Transverse colon (tissue), 4 donors: ENCODE results near the gene KCNK13.

Source experiments
- EP300 ChIP-seq: sonication (generic); formaldehyde crosslinking; IDR thresholded peaks from one replicate; pipeline ENCODE4 v1.6.1; 2017; ENCODE audit warnings: antibody characterized with exemption, low read depth
- POLR2A ChIP-seq: fragments of 450-650 bp; IDR thresholded peaks from one replicate; pipeline ENCODE4 v1.6.1; 2016; ENCODE audit warnings: antibody characterized with exemption, mild to moderate bottlenecking, moderate library complexity
- POLR2AphosphoS5 ChIP-seq, 3 donors: sonication (generic); formaldehyde crosslinking; IDR thresholded peaks; one replicate each; pipeline ENCODE4 v1.6.1; 2016; ENCODE audit warnings: antibody characterized with exemption in 3 of 3
- TF ChIP-seq, protein P1 (sequence below), 5 experiments: fragments of 200-600 bp in 3 of 5; fragments of 450-650 bp in 2 of 5; sonication (generic) in 3 of 5; IDR thresholded peaks; 1 replicate in 2 of 5; 2 replicates in 3 of 5; pipeline ENCODE4 v1.5.1; 2016 to 2017; ENCODE audit warnings: antibody characterized with exemption in 5 of 5, inconsistent platforms in 3 of 5, mild to moderate bottlenecking in 2 of 5, moderate library complexity in 1 of 5

DNA sequence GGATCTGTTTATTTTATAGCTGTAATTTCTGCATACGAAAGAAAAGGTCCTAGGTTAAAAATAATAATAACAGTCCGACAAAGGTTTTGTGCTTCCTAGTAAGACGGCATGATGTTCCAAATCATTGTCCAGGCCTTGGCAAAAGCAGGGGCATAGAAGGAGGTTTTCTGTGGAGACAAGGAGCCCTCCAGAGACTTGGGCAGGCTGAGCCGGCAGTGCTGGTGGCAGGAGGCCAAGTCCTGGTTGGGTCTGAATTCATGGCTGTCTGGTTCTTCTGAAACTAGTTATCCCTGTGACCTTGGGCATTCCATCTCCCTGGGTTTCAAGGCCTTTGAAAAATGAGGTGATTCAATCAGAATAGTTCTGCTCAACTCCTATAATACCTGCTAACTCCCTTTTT lies 44.0 kb downstream of the KCNK13 start:
- TF ChIP-seq POLR2AphosphoS5 (IDR thresholded peaks at IDR 0.05) (no peak), EP300 (no peak), POLR2A (no peak)
- TF ChIP-seq, protein P1, sequence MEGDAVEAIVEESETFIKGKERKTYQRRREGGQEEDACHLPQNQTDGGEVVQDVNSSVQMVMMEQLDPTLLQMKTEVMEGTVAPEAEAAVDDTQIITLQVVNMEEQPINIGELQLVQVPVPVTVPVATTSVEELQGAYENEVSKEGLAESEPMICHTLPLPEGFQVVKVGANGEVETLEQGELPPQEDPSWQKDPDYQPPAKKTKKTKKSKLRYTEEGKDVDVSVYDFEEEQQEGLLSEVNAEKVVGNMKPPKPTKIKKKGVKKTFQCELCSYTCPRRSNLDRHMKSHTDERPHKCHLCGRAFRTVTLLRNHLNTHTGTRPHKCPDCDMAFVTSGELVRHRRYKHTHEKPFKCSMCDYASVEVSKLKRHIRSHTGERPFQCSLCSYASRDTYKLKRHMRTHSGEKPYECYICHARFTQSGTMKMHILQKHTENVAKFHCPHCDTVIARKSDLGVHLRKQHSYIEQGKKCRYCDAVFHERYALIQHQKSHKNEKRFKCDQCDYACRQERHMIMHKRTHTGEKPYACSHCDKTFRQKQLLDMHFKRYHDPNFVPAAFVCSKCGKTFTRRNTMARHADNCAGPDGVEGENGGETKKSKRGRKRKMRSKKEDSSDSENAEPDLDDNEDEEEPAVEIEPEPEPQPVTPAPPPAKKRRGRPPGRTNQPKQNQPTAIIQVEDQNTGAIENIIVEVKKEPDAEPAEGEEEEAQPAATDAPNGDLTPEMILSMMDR (IDR thresholded peaks at IDR 0.05): no peak
